Measurements from ENCODE around the gene JOSD2. TPM values are rescaled to one million over a fixed set of nuclear protein-coding genes. Genes with fewer than 3 reads are reported as not detected.

The JOSD2 gene
- total RNA-seq, 4 donors from 2014 or later: 8.5 to 25.0 (median 21.2) TPM

GRCh38 chr19:50498219-50499056 lies 12.6 kb downstream of the JOSD2 start:
- DNase-seq (ENCODE audit: low spot score in 2 of 2): no peak
- TF ChIP-seq CTCF (IDR thresholded peaks at IDR 0.05): no peak
- no peak for TF ChIP-seq POLR2A (IDR thresholded peaks at IDR 0.05)
- H3K4me3 ChIP-seq (ENCODE audit: low read depth, poor library complexity, severe bottlenecking): no peak overlapping the region
- intact Hi-C loops (cut with DNase I; ENCODE audit: low total_unique reads): no loop called here
- 70 to 76% methylated on average over 11 of the region's 11 CpGs for WGBS, 2 donors

- no peak overlapping the region for H3K4me3 ChIP-seq (ENCODE audit: low read depth, poor library complexity, severe bottlenecking)
- no peak for TF ChIP-seq POLR2A (IDR thresholded peaks at IDR 0.05)
- no peak for TF ChIP-seq CTCF (IDR thresholded peaks at IDR 0.05)
- no peak for DNase-seq (ENCODE audit: low spot score in 2 of 2)
- 67 to 75% methylated on average over 8 of the region's 8 CpGs for WGBS, 2 donors
- intact Hi-C loops (cut with DNase I; ENCODE audit: low total_unique reads): no loop called here
Measured at GRCh38 chr19:50497022-50497405, 14.0 kb downstream of the JOSD2 start.

GRCh38 chr19:50496189-50497021 lies 14.6 kb downstream of the JOSD2 start:
- H3K4me3 ChIP-seq (ENCODE audit: low read depth, poor library complexity, severe bottlenecking): no peak overlapping the region
- DNase-seq (ENCODE audit: low spot score in 2 of 2): no peak
- WGBS, 2 donors: 56 to 57% methylated on average over 23 to 30 of the region's 30 CpGs
- no peak for TF ChIP-seq CTCF (IDR thresholded peaks at IDR 0.05)
- no peak for TF ChIP-seq POLR2A (IDR thresholded peaks at IDR 0.05)
- intact Hi-C loops (cut with DNase I; ENCODE audit: low total_unique reads): no loop called here

GRCh38 chr19:50495020-50495531 lies 15.9 kb downstream of the JOSD2 start:
- no peak for TF ChIP-seq CTCF (IDR thresholded peaks at IDR 0.05)
- no peak for TF ChIP-seq POLR2A (IDR thresholded peaks at IDR 0.05)
- H3K4me3 ChIP-seq (ENCODE audit: low read depth, poor library complexity, severe bottlenecking): no peak overlapping the region
- intact Hi-C loops (cut with DNase I; ENCODE audit: low total_unique reads): no loop called here
- DNase-seq (ENCODE audit: low spot score in 2 of 2): no peak
- whole genome bisulfite sequencing, 2 donors: 84 to 94% methylated on average over 5 of the region's 5 CpGs

- WGBS, 2 donors: 55 to 67% methylated on average over 7 of the region's 7 CpGs
- no peak overlapping the region for H3K4me3 ChIP-seq (ENCODE audit: low read depth, poor library complexity, severe bottlenecking)
- intact Hi-C loops (cut with DNase I; ENCODE audit: low total_unique reads): no loop called here
- no peak for DNase-seq (ENCODE audit: low spot score in 2 of 2)
- TF ChIP-seq POLR2A (IDR thresholded peaks at IDR 0.05) (no peak), CTCF (IDR thresholded peaks at IDR 0.05) (no peak)
Measured at GRCh38 chr19:50494186-50495019, 16.6 kb downstream of the JOSD2 start.

Measured in lower leg skin (tissue), 4 donors.